Articular chondrocyte of knee joint (primary cell): ENCODE results near the gene FCRL3. TPM values are rescaled to one million over a fixed set of nuclear protein-coding genes. Genes with fewer than 3 reads are reported as not detected.

Source experiments
- total RNA-seq: library from RNA; depleted of rRNA; stranded (reverse); fragments of >200 nt; gene quantifications from 2 replicates; pipeline ENCODE4 v1.2.3, GENCODE V29; 2012

FCRL3 gene
- total RNA-seq = not detected in 2 replicates

GRCh38 chr1:157700732-157701131, at the start of gene FCRL3:
FCRL3 (minus strand) TSS chr1:157700769; CDS start chr1:157700489, 280 bp downstream.

Other genes with a start within 250 kb of the FCRL3 start
- not detected in 2 replicates for gene FCRL5, start 148.3 kb downstream of the FCRL3 start, total RNA-seq
- gene FCRL4, start 102.7 kb downstream of the FCRL3 start, total RNA-seq = not detected in 2 replicates
- gene FCRL2, start 76.4 kb upstream of the FCRL3 start, total RNA-seq = not detected in 2 replicates
- not detected in 2 replicates for gene FCRL1, start 119.4 kb upstream of the FCRL3 start, total RNA-seq
- gene CD5L, start 141.0 kb upstream of the FCRL3 start, total RNA-seq = not detected in 2 replicates